Measurements from ENCODE around the gene POLR3B. TPM values are rescaled to one million over a fixed set of nuclear protein-coding genes. Genes with fewer than 3 reads are reported as not detected.

Gene POLR3B
- total RNA-seq, 2 donors from 2014 or later = 9.0 to 12.4 TPM

DNA sequence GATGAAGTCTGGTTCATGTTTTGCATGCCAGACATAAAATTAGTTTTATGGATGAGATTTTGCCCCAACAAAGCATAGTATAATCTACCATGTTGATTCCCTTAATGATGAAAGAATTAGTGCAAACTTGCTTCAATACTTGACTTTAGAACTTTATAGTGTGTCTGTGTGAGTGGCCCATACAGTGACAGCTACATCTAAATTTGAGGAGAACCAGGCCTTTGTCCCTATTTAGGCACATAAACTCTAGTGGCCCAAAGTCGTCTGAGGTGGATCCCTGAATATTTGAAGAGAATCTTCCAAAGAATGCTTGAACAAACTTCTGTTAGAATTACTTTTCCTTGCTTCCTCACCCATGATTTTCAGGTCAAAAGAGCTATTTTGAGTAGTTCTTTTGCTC is 70.4 kb downstream of the POLR3B start:
- Histone ChIP-seq H3K9me3 (ENCODE audit: control insufficient read depth, low read length) (no peaks in the 10 kb centered on the region), H3K4me1 (ENCODE audit: control insufficient read depth, insufficient read depth, low read length) (peaks cover 3% of the 10 kb centered on the region), H3K36me3 (ENCODE audit: control insufficient read depth, insufficient read depth, low read length) (peaks cover 16% of the 10 kb centered on the region), H3K9ac (ENCODE audit: extremely low read depth, low read length, poor library complexity, severe bottlenecking) (no peak overlapping the region), H3K27ac (ENCODE audit: low read depth, low read length) (no peak overlapping the region), H3K4me3 (ENCODE audit: low read length) (no peak overlapping the region), H3K27me3 (ENCODE audit: control insufficient read depth, insufficient read depth, low read length, poor library complexity, severe bottlenecking) (no peaks in the 10 kb centered on the region)
- Mint-ChIP-seq H3K36me3 (ENCODE audit: low read depth) (peaks cover 9% of the 10 kb centered on the region), H3K4me1 (peaks cover 6% of the 10 kb centered on the region), H3K27ac (no peak overlapping the region), H3K9me3 (no peaks in the 10 kb centered on the region), H3K27me3 (ENCODE audit: insufficient read depth) (no peaks in the 10 kb centered on the region), H3K4me3 (no peak overlapping the region)
- 88 to 91% methylated on average over 1 of the region's 1 CpG for WGBS, 2 experiments (ENCODE audit: insufficient coverage in 1 of 2, insufficient read length in 1 of 2)
- TF ChIP-seq, protein P1, sequence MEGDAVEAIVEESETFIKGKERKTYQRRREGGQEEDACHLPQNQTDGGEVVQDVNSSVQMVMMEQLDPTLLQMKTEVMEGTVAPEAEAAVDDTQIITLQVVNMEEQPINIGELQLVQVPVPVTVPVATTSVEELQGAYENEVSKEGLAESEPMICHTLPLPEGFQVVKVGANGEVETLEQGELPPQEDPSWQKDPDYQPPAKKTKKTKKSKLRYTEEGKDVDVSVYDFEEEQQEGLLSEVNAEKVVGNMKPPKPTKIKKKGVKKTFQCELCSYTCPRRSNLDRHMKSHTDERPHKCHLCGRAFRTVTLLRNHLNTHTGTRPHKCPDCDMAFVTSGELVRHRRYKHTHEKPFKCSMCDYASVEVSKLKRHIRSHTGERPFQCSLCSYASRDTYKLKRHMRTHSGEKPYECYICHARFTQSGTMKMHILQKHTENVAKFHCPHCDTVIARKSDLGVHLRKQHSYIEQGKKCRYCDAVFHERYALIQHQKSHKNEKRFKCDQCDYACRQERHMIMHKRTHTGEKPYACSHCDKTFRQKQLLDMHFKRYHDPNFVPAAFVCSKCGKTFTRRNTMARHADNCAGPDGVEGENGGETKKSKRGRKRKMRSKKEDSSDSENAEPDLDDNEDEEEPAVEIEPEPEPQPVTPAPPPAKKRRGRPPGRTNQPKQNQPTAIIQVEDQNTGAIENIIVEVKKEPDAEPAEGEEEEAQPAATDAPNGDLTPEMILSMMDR (conservative IDR thresholded peaks at IDR 0.05) = no peak
- no peak for DNase-seq

DNA sequence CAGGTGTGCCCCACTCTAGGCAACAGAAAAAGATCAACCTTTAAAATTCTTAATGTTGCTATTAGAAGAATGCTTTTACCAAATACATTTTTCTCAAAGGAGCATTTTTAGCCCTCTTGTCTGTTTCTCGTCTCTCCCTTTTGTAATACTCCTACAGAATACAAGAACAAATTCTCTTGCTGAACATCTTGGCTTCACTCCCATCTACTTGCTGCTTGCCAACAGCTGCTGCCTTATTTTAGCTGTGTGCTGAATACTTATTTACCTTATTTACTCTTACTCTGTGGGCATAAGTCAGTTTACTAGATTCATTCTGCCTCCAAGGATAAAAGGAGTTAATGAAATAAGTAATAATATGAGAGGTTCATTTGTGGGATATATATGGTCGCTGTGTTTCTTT is 70.8 kb downstream of the POLR3B start:
- H3K27ac Mint-ChIP-seq = no peak overlapping the region
- DNase-seq = no peak
- WGBS, 2 experiments (ENCODE audit: insufficient coverage in 1 of 2, insufficient read length in 1 of 2) = 83 to 86% methylated on average over 1 to 2 of the region's 2 CpGs
- no peak overlapping the region for H3K9ac ChIP-seq (ENCODE audit: extremely low read depth, low read length, poor library complexity, severe bottlenecking)
- H3K9me3 ChIP-seq (ENCODE audit: control insufficient read depth, low read length) = no peaks in the 10 kb centered on the region
- H3K27ac ChIP-seq (ENCODE audit: low read depth, low read length) = no peak overlapping the region
- H3K4me1 Mint-ChIP-seq = peaks cover 9% of the 10 kb centered on the region
- H3K27me3 ChIP-seq (ENCODE audit: control insufficient read depth, insufficient read depth, low read length, poor library complexity, severe bottlenecking) = no peaks in the 10 kb centered on the region
- H3K4me3 Mint-ChIP-seq = no peak overlapping the region
- H3K27me3 Mint-ChIP-seq (ENCODE audit: insufficient read depth) = no peaks in the 10 kb centered on the region
- H3K36me3 Mint-ChIP-seq (ENCODE audit: low read depth) = peaks cover 6% of the 10 kb centered on the region
- H3K4me1 ChIP-seq (ENCODE audit: control insufficient read depth, insufficient read depth, low read length) = peaks cover 5% of the 10 kb centered on the region
- peaks cover 12% of the 10 kb centered on the region for H3K36me3 ChIP-seq (ENCODE audit: control insufficient read depth, insufficient read depth, low read length)
- no peaks in the 10 kb centered on the region for H3K9me3 Mint-ChIP-seq
- TF ChIP-seq, protein P1 (conservative IDR thresholded peaks at IDR 0.05) = no peak
- no peak overlapping the region for H3K4me3 ChIP-seq (ENCODE audit: low read length)

DNA sequence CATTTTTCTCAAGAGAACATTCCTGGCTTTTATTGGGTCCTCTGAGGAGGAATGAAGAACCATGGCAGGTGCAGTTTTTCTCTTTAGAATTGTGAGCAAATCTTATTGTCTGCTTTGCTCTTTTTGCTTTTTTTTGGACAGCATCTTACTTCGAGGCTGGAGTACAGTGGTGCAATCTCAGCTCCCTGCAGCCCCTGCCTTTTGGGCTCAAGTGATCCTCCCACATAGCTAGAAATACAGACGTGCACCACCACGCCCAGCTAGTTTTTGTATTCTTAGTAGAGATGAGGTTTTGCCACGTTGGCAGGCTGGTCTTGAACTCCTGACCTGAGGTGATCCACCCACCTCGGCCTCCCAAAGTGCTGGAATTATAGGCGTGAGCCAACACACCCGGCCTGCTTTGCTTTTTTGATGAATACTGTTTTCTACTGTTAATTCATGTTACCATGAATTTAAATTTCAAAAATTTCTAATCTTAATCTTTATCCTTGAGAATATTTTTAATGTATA is 71.5 kb downstream of the POLR3B start:
- H3K9me3 Mint-ChIP-seq = no peaks in the 10 kb centered on the region
- no peak overlapping the region for H3K4me3 Mint-ChIP-seq
- H3K27ac ChIP-seq (ENCODE audit: low read depth, low read length) = no peak overlapping the region
- peaks cover 14% of the 10 kb centered on the region for H3K4me1 Mint-ChIP-seq
- no peaks in the 10 kb centered on the region for H3K27me3 ChIP-seq (ENCODE audit: control insufficient read depth, insufficient read depth, low read length, poor library complexity, severe bottlenecking)
- H3K27me3 Mint-ChIP-seq (ENCODE audit: insufficient read depth) = no peaks in the 10 kb centered on the region
- H3K27ac Mint-ChIP-seq = no peak overlapping the region
- peaks cover 6% of the 10 kb centered on the region for H3K4me1 ChIP-seq (ENCODE audit: control insufficient read depth, insufficient read depth, low read length)
- WGBS, 2 experiments (ENCODE audit: insufficient coverage in 1 of 2, insufficient read length in 1 of 2) = 88 to 97% methylated on average over 3 to 7 of the region's 7 CpGs
- H3K36me3 ChIP-seq (ENCODE audit: control insufficient read depth, insufficient read depth, low read length) = peaks cover 17% of the 10 kb centered on the region
- TF ChIP-seq, protein P1 (conservative IDR thresholded peaks at IDR 0.05) = no peak
- no peak overlapping the region for H3K9ac ChIP-seq (ENCODE audit: extremely low read depth, low read length, poor library complexity, severe bottlenecking)
- DNase-seq = no peak
- peaks cover 5% of the 10 kb centered on the region for H3K36me3 Mint-ChIP-seq (ENCODE audit: low read depth)
- H3K9me3 ChIP-seq (ENCODE audit: control insufficient read depth, low read length) = no peaks in the 10 kb centered on the region
- no peak overlapping the region for H3K4me3 ChIP-seq (ENCODE audit: low read length)
